Spleen (tissue), 7 donors: Measurements from ENCODE around the gene LRRK1.

ENCODE experiments used
- POLR2A ChIP-seq, 3 donors: fragments of 450-650 bp; IDR thresholded peaks; one replicate each; pipeline ENCODE4 v1.5.1; 2017; ENCODE audit warnings: antibody characterized with exemption in 3 of 3, mild to moderate bottlenecking in 1 of 3
- POLR2AphosphoS5 ChIP-seq, 3 donors: sonication (generic); formaldehyde crosslinking; IDR thresholded peaks; one replicate each; pipeline ENCODE4 v1.5.1; 2017; ENCODE audit warnings: antibody characterized with exemption in 3 of 3
- TF ChIP-seq, protein P1 (sequence below), 11 experiments: fragments of 200-600 bp in 7 of 11; fragments of 450-650 bp in 4 of 11; sonication (generic) in 4 of 11; IDR thresholded peaks in 8 of 11; conservative IDR thresholded peaks in 3 of 11; 1 replicate in 7 of 11; 2 replicates in 4 of 11; pipeline versions ENCODE4 v1.4.0 to v1.8.0; 2016 to 2021; ENCODE audit warnings: antibody characterized with exemption in 11 of 11, inconsistent platforms in 4 of 11, mild to moderate bottlenecking in 1 of 11
- donor health status: DM: no; HTN: no; CAD: no; lungs with moderate emphysema.
- donor health status: DM: no; HTN: no; CAD: no.
- donor health status: DM: no; HTN: no; CAD: no.

DNA sequence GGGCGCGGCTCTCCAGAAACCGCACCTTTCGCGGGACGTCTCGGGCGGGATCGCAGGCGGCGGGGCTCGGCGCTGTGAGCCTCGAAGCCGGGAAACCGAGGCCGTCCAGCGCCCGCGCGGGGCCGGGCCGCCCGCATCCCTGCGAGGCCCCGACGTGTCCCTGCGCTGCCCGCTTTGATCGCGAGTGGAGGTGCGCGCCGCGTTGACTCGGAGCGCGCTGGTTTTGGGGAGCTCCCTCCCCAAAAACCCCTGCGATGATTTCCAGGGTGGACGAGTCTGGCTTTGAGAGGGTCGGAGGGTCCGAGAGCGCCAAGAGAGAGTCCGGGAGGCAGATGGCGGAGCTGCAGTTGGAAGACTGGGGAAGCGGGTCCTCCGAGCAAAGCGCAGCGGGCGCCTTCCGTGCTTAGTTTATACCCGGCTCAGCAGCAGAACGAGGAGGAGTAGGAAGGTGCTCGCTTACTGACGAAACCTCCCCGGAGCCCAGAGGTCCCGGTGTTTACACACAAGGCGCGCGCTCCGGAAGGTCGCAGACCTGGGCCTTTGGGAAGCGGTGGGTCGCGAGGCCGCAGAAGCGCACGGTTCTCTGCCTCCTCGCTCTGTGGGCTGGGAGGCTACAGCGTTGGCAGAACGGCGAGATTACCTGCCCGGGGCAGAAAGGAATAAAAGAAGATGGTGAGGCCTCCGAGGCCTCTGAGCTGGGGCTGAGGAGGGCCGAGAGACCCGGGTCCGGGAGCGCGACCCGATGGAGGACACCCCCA lies 38.8 kb upstream of the LRRK1 start:
- TF ChIP-seq, protein P1, sequence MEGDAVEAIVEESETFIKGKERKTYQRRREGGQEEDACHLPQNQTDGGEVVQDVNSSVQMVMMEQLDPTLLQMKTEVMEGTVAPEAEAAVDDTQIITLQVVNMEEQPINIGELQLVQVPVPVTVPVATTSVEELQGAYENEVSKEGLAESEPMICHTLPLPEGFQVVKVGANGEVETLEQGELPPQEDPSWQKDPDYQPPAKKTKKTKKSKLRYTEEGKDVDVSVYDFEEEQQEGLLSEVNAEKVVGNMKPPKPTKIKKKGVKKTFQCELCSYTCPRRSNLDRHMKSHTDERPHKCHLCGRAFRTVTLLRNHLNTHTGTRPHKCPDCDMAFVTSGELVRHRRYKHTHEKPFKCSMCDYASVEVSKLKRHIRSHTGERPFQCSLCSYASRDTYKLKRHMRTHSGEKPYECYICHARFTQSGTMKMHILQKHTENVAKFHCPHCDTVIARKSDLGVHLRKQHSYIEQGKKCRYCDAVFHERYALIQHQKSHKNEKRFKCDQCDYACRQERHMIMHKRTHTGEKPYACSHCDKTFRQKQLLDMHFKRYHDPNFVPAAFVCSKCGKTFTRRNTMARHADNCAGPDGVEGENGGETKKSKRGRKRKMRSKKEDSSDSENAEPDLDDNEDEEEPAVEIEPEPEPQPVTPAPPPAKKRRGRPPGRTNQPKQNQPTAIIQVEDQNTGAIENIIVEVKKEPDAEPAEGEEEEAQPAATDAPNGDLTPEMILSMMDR (IDR thresholded peaks at IDR 0.05 in 8 of 11, conservative IDR thresholded peaks at IDR 0.05 in 3 of 11) = no peak
- TF ChIP-seq POLR2A (IDR thresholded peaks at IDR 0.05) (no peak), POLR2AphosphoS5 (IDR thresholded peaks at IDR 0.05) (no peak)
